GM12801 (cell line): ENCODE results near the gene EGFR.

Experiments used
- CTCF ChIP-seq: IDR thresholded peaks from one replicate; pipeline ENCODE4 v1.5.1; 2011; ENCODE audit warnings: control low read depth; ENCODE audit not compliant: insufficient read length; ENCODE audit errors: extremely low read depth

EGFR gene

GRCh38 chr7:55094092-55094690 is 75.4 kb downstream of the EGFR start:
- no peak for TF ChIP-seq CTCF

- no peak for TF ChIP-seq CTCF
Measured at GRCh38 chr7:55095672-55096071, 76.9 kb downstream of the EGFR start.

- no peak for TF ChIP-seq CTCF
Measured at GRCh38 chr7:55096323-55096722, 77.5 kb downstream of the EGFR start.

- TF ChIP-seq CTCF: no peak
Measured at GRCh38 chr7:55097100-55097499, 78.3 kb downstream of the EGFR start.

- no peak for TF ChIP-seq CTCF
Measured at GRCh38 chr7:55099066-55099820, 80.4 kb downstream of the EGFR start.

GRCh38 chr7:55099821-55100543 is 81.2 kb downstream of the EGFR start:
- no peak for TF ChIP-seq CTCF

- no peak for TF ChIP-seq CTCF
Measured at GRCh38 chr7:55100544-55101327, 81.9 kb downstream of the EGFR start.
